HUES48 (cell line): Measurements from ENCODE around the gene ANKRD22.
"Not testable (repeated sequence)": the region's sequence is repeated elsewhere in the genome, so short reads cannot be mapped to it uniquely, and the experiment has no call there.

Experiments
- H3K27ac ChIP-seq: one replicate; pipeline ENCODE4 v1.7.0; 2013; ENCODE audit warnings: low read depth, low read length, inconsistent platforms
- H3K27me3 ChIP-seq: 2 replicates; pipeline ENCODE4 v1.6.1; 2013; ENCODE audit warnings: mild to moderate bottlenecking, low read length; ENCODE audit not compliant: control insufficient read depth, insufficient read depth
- H3K36me3 ChIP-seq: 2 replicates; pipeline ENCODE4 v1.6.1; 2013; ENCODE audit warnings: low read length; ENCODE audit not compliant: control insufficient read depth, insufficient read depth
- H3K4me1 ChIP-seq: 2 replicates; pipeline ENCODE4 v1.6.1; 2013; ENCODE audit warnings: mild to moderate bottlenecking, low read length; ENCODE audit not compliant: control insufficient read depth, insufficient read depth
- H3K4me3 ChIP-seq: 2 replicates; pipeline ENCODE4 v1.5.1; 2013; ENCODE audit warnings: mild to moderate bottlenecking, low read depth, low read length
- H3K9ac ChIP-seq: 2 replicates; pipeline ENCODE4 v1.6.1; 2013; ENCODE audit warnings: mild to moderate bottlenecking, low read depth, low read length, moderate library complexity
- H3K9me3 ChIP-seq: 2 replicates; pipeline ENCODE4 v1.6.1; 2013; ENCODE audit warnings: low read length; ENCODE audit not compliant: control insufficient read depth, insufficient read depth

Gene ANKRD22

DNA sequence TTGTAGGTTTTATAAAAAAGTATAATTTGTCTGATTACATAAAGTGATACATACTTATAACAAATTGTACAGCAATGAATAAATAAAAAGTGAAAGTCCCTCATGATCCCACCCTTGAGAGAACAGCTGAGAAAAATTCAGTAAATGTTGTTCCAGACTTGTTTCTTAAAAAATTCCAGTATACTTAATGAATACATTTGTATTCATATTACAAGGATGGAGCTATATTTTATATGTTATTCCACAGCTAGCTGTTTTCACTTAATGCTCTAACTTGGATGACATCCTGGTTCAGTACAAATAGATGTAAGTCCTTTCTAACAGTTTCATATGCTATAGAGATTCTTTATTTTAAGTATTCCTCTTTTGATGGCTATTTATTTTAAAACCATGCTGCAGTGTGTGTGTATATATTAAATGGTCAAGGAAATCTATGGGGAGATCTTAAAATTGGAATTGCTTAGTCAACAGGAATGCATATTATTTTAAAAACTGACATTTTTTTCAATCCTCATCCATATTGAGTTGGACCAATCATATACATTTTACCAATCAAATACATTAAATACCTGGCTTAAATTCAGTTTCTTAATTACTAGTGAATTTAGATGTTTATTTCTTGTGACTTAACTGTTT, 37.3 kb upstream of the ANKRD22 start:
- H3K4me3 ChIP-seq = no peak overlapping the region

DNA sequence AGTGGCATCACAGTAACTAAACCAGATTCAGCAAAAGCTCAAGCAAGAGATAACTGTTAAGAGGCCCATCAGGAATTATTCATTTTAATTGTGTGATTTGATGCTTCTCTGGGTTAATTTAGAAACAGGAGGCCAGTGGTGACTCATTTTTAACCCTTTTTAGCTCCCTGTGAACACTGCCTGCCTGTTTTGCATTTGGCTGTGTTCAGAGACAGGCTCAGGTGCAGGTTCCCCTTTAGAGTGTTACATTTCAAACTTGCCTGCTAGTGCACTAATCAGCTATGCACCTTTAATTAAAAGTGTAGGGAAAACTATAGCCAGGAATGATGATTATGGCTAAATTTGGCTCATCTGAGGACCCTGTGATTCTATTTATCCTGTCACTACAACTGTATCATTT, 34.9 kb upstream of the ANKRD22 start:
- H3K4me1 ChIP-seq = peaks cover 13% of the 10 kb centered on the region; the same call in 1 of the 2 replicates

More for the DNA sequence above, 37.3 kb upstream of the ANKRD22 start:
- no peak overlapping the region for H3K9ac ChIP-seq
- H3K4me1 ChIP-seq = peaks cover 17% of the 10 kb centered on the region; the same call in 1 of the 2 replicates
- H3K9me3 ChIP-seq = no peaks in the 10 kb centered on the region
- no peak overlapping the region for H3K27ac ChIP-seq
- no peaks in the 10 kb centered on the region for H3K36me3 ChIP-seq
- H3K27me3 ChIP-seq = no peaks in the 10 kb centered on the region

DNA sequence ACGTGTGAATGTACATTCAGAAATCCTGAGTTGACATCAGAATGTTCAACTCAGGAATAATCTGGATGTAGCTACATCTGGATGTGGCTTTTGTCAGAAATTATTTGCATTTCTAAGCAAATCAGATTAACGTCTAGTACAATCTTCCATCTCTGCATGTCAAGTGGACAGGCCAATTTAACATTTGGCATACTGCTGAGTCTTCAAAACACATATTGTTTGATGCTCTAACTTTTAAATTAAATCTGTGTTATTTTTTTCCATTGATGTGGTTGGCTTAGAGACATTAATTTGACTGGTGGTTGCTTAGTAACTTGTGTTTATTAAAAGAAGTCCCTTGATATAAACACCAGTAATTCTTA, 31.8 kb upstream of the ANKRD22 start:
- peaks cover 15% of the 10 kb centered on the region for H3K27me3 ChIP-seq
- no peak overlapping the region for H3K4me3 ChIP-seq
- H3K36me3 ChIP-seq = no peaks in the 10 kb centered on the region
- peaks cover 17% of the 10 kb centered on the region; the same call in 1 of the 2 replicates for H3K4me1 ChIP-seq
- H3K27ac ChIP-seq = no peak overlapping the region
- H3K9ac ChIP-seq = no peak overlapping the region
- H3K9me3 ChIP-seq = no peaks in the 10 kb centered on the region

More for the DNA sequence above, 34.9 kb upstream of the ANKRD22 start:
- Histone ChIP-seq H3K27me3 (no peaks in the 10 kb centered on the region), H3K4me3 (no peak overlapping the region), H3K36me3 (no peaks in the 10 kb centered on the region), H3K27ac (no peak overlapping the region), H3K9ac (no peak overlapping the region), H3K9me3 (no peaks in the 10 kb centered on the region)

DNA sequence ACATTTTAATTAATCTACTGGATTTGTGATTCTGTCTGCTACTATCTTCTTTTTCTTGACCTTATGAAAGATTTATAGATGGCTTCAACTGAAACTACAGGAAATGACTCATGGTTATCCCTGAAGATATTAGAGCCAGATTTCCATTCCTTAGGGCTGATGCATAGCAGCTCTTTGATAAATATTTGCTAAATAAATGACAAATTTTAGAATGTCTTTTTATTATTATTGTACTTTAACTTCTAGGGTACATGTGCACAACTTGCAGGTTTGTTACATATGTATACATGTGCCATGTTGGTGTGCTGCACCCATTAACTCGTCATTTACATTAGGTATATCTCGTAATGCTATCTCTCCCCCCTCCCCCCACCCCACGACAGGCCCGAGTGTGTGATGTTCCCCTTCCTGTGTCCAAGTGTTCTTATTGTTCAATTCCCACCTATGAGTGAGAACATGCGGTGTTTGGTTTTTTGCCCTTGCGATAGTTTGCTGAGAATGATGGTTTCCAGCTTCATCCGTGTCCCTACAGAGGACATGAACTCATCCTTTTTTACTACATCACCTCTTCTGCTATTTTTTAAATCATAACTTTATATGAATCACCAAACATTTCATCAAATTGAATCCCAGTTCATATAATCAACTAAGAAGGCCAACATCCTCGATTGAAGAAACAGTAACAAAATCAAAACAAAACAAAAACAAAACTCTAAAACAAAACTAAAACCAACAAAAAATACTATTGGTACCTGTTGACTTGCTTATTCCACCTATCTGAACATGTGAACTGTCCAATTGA, 31.2 kb upstream of the ANKRD22 start:
- not testable (repeated sequence) for H3K9ac ChIP-seq, H3K27ac ChIP-seq, H3K36me3 ChIP-seq, H3K4me3 ChIP-seq, H3K9me3 ChIP-seq
- Histone ChIP-seq H3K4me1 (peaks cover 17% of the 10 kb centered on the region; the same call in 1 of the 2 replicates), H3K27me3 (peaks cover 15% of the 10 kb centered on the region)

DNA sequence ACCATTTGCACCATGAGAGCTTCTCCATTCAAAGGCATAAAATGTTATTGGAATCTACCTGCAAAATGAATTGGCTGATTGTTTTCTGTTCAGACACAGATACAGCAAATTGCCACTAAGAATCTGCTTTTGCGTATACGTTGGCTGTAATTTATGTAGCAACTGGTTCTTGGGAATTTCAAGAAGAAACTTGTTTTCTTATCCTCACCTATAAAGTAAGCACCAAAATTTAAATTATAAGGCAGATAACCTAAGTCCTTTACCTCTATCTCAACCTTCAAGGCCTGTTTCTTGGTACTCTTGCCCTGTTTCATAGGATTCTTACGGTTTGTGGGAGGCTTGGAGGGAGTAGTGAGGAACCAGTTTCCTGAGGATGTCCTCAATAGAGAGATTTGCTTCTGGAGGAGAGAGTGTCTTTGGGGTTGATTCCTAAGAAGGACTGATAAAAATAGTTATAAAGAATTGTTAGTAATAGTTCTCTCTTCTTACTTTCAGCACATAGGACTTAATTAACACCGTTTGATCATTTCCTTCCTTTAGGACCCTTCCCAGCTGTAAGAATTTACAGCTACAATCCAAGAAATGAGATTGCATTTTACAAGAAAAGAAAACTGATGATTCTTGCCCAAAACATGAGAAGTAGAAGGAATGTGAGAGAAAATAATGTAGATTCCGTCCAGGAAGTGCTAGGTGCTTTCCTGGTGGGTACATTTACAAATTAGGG, 30.4 kb upstream of the ANKRD22 start:
- Histone ChIP-seq H3K9me3 (no peaks in the 10 kb centered on the region), H3K27ac (no peak overlapping the region), H3K4me3 (no peak overlapping the region), H3K9ac (no peak overlapping the region), H3K4me1 (peaks cover 17% of the 10 kb centered on the region; the same call in 1 of the 2 replicates), H3K27me3 (peaks cover 15% of the 10 kb centered on the region), H3K36me3 (no peaks in the 10 kb centered on the region)

DNA sequence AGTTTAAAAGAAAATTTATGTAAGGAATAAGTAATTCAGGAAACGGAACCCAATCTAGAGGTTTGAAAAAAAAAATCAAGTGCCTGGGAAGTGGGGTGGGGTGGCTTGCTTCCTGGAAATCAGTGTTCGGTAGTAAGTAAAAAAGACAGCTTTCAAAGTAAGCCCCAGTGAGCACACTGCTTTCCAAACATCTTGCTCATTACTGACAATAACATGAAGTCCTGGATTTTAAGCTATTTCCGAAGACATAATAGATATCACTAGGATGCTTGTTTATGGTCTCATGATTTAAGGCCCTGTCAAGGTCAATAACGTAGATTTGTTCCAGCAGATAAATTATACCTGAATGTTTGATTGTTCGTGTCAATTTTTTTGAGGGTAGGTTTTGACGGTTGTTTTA, 29.7 kb upstream of the ANKRD22 start:
- Histone ChIP-seq H3K27ac (no peak overlapping the region), H3K27me3 (peaks cover 15% of the 10 kb centered on the region), H3K4me1 (peaks cover 11% of the 10 kb centered on the region; the same call in 1 of the 2 replicates), H3K9ac (no peak overlapping the region), H3K36me3 (no peaks in the 10 kb centered on the region), H3K4me3 (peak overlapping the region; percentile 84), H3K9me3 (no peaks in the 10 kb centered on the region)

DNA sequence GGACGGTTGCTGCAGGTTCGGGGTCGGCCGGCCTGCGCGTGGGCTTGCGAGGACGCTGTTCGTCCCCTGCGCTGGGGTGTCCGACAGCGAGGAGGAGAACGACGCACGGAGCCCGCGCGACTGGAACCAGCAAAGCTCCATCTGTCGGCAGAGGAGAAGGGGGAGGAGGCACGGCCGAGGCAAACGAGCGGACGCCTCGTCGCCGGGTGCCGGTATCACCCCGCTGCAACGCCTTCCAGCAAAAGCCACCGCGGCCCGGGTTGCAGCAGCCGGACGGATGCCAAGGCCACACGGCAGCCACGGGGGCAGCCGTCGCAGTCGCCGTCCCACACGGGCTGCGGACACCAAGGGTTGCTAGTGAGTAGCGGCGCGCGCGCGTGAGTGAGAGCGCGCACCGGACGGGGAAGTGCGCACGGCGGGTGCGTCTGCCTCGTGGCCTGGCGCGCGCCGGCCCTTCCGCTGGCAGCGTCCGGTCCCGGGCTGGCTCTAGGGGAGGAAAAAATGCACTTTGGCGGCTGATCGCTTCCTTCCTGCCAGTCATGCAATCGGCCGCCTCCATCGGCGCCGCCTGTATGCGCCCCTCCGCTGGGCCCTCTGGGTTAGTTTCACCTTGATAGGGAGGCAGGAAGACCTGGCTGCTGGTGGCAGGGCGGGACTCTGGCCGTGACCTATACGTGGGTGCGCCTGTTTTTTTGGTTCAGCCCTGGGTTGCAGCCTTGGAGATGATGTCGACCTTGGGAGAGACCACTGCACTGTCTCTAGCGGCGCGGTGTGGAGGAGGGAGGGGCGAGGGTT, 28.8 kb upstream of the ANKRD22 start:
- Histone ChIP-seq H3K36me3 (no peaks in the 10 kb centered on the region), H3K27ac (peak overlapping the region; percentile 76), H3K4me3 (peak overlapping the region; percentile 84), H3K4me1 (peaks cover 9% of the 10 kb centered on the region; the same call in 1 of the 2 replicates), H3K9ac (peak overlapping the region; percentile 75), H3K27me3 (peaks cover 15% of the 10 kb centered on the region), H3K9me3 (no peaks in the 10 kb centered on the region)

DNA sequence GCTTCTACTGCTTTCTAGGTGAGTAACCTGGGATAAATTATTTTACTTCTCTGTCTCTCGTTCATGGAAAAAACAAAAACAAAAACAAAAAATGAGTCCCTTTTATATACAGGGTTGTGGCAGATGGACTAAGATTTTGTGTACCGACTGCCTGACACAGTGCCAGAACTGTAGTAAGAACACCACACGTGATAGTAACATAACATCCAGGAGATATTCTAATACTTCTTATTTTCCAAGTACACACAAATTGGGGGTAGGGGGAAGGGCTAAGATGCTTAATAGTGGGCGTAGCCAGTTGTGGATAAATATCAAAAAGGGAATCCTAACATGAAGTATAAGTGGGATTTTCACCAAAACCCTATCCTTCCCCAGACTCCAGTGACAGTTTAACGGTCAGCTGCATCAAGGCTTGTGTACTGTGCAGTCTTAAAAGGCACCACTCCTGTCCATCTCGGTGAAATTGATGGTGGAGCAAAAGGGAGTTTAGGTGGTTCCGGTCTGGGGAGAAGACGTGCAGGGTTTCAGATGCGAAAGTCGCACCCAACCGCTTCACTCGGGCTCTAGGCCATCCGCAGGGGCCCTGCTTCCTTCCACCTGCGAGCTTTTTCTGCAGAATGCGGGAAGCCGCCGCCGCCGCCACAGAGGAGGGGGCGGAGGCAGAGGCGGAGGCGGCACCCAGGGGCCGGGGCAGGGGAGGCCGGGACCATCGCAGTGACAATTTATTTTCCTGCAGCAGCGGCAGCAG, 28.1 kb upstream of the ANKRD22 start, which contains the start of gene STAMBPL1:
Gene STAMBPL1 (plus strand): TSS at position 712 of the 748 bp plus-strand sequence. CDS start 21,464 bp downstream, outside the sequence.
- H3K9ac ChIP-seq = peak within 1 kb of the TSS; percentile 75
- no peaks in the 10 kb centered on the region for H3K36me3 ChIP-seq
- peak within 1 kb of the TSS; percentile 84 for H3K4me3 ChIP-seq
- H3K27me3 ChIP-seq = peaks cover 15% of the 10 kb centered on the region
- peaks cover 9% of the 10 kb centered on the region; the same call in 1 of the 2 replicates for H3K4me1 ChIP-seq
- peak within 1 kb of the TSS; percentile 76 for H3K27ac ChIP-seq
- no peaks in the 10 kb centered on the region for H3K9me3 ChIP-seq

DNA sequence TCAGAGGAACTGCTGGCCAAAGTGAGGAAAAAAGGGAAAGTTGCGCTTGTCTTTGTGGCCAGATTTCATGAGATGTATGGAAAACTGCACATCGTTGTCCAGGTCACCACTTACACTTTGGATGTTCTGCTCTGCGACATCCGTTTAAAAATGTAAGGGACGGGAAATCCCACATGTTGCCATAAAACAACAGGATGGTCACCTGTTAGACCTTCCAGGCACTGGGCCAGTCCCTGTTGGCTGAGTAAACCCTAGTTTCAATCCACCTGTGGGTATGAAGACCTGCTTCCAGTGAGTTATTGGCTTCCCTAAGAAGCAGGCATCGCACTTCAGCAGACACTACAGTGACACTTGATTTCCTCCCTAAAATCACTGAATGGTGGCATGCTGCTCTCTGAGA, 25.7 kb upstream of the ANKRD22 start:
- H3K4me3 ChIP-seq = no peak overlapping the region
- no peaks in the 10 kb centered on the region for H3K36me3 ChIP-seq
- H3K4me1 ChIP-seq = peaks cover 5% of the 10 kb centered on the region; the same call in 1 of the 2 replicates
- H3K9ac ChIP-seq = no peak overlapping the region
- H3K27me3 ChIP-seq = peaks cover 15% of the 10 kb centered on the region
- H3K9me3 ChIP-seq = no peaks in the 10 kb centered on the region
- no peak overlapping the region for H3K27ac ChIP-seq

DNA sequence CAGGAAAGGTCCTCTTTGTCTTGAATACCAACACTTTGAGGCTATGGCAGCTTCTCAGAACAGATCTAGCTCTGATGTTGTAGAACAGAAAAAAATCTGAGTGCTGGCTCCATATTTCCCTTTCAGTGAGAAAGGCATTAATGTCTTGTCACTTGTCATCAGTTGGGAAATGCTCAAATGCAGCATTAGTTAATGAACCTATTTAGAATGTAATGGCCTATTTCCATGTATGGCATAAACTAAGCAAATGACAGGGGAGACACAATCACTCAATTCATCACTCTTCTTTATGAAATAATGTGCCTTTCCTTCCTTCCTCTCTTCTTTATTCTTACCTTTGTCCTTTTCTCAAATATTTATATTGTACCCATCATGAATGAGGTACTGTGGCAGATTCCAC, 23.4 kb upstream of the ANKRD22 start:
- Histone ChIP-seq H3K4me1 (peaks cover 7% of the 10 kb centered on the region; the same call in 1 of the 2 replicates), H3K27me3 (peaks cover 15% of the 10 kb centered on the region), H3K9me3 (no peaks in the 10 kb centered on the region), H3K27ac (no peak overlapping the region), H3K9ac (no peak overlapping the region), H3K36me3 (no peaks in the 10 kb centered on the region), H3K4me3 (no peak overlapping the region)
